Activated CD4-positive, alpha-beta T cell treated with anti-CD3 and anti-CD28 coated beads, Interleukin-2, amount 50 U/mL, for 1 hour (primary cell): Measurements from ENCODE around the gene FOXO4.
A peak's percentile ranks its signal among the peaks of the same experiment; 100 is the strongest.
"Not testable (repeated sequence)": the region's sequence is repeated elsewhere in the genome, so short reads cannot be mapped to it uniquely, and the experiment has no call there.

Experiments used
- DNase-seq: peaks from one replicate; pipeline ENCODE4 v3.0.0-alpha.2; 2020

Gene FOXO4, protein sequence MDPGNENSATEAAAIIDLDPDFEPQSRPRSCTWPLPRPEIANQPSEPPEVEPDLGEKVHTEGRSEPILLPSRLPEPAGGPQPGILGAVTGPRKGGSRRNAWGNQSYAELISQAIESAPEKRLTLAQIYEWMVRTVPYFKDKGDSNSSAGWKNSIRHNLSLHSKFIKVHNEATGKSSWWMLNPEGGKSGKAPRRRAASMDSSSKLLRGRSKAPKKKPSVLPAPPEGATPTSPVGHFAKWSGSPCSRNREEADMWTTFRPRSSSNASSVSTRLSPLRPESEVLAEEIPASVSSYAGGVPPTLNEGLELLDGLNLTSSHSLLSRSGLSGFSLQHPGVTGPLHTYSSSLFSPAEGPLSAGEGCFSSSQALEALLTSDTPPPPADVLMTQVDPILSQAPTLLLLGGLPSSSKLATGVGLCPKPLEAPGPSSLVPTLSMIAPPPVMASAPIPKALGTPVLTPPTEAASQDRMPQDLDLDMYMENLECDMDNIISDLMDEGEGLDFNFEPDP

DNA sequence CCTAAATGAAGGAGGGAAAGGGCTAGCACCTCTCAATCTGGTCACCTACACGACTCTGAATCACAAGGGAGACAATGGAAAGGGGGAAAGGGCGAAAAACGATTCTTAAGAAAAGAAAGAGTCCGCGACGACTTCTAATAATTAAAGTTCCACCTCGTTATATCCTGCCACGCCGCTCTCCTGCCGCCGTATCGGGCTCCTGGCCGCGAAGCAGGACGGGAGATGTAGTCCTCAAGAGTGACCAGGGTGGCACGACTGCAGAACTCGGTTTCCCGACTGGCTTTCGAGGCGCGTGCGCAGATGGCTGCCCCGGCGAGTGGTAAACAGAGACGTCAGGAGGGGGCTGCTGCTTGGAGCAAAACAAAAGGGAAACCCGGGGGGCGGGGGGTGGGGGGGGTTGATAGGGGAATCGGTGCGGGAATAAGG lies at the start of gene FOXO4:
FOXO4 (plus strand) TSS at position 297 of the 426 bp plus-strand sequence. CDS start 678 bp downstream, outside the sequence.
- DNase-seq, result peak; percentile 86

DNA sequence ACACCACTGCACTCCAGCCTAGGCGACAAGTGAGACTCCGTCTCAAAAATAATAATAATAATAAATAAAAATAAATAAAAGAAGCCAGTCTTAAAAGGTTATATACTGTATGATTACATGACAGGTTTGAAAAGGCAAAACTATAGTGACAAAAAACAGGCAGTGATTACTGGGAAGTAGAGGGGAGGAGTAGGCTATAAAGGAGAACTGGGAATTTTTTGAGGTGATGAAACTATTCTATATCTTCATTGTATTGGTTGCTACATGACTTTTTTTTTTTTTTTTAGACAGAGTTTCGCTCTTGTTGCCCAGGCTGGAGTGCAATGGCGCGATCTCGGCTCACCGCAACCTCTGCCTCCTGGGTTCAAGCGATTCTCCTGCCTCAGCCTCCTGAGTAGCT lies 47.8 kb upstream of the FOXO4 start:
- not testable (repeated sequence) for DNase-seq

DNA sequence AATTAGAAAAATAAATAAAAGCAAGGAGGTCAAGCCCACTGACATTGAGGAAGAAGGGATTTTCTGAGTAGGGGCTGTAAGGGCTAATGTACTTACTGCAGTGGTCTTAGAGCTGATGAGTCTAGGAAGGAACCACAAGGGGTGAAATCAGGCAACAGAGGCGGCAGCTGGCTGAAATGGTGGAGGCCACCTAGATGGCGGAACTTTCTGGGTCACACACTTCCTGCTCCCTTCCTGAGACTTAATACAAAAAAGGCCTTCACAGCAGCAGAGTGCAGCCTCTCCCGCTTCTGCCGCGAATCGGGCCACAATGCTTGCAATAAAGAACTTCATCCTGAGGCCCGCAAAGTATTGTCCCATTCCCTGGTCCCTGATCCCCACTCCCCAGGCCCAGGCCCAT lies 42.9 kb upstream of the FOXO4 start:
- DNase-seq, result no peak

DNA sequence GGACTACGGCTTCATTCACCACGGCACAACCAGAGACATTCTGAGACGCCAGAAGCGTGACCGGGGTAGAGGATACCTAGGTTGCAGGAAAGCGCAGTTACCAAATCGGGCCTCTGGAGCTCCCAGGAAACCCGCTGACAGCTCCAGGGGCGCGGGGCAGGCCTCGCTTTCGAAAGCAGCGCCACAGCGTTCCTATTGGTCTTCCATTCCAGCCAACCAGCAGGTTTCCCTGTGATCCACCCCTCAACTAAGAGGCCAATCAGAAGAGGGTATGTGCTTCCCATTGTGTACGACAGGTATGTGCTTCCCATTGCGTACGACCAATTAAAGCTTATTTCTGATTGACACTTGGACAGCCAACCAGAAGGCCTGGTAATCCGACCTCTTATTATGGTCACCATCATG lies 42.4 kb upstream of the FOXO4 start:
- DNase-seq, result no peak

DNA sequence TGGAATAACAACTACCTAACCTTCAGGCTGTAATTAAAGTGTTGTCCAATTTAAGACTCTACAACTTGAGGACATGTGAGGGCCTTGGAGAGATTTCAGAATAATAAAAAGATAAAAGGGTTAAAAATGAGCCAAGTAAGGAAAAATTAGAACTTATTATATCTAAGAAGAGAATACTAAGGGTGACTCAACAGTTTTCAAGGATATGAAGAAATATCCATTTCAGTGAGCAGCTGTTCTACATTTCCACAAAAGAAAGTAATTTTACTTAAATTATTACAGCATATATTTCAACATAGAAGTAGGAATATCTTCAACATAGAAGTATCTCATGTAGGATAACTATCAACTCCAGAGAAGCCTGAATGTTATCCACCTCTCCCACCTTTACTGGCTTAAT lies 38.8 kb upstream of the FOXO4 start:
- DNase-seq, result no peak

DNA sequence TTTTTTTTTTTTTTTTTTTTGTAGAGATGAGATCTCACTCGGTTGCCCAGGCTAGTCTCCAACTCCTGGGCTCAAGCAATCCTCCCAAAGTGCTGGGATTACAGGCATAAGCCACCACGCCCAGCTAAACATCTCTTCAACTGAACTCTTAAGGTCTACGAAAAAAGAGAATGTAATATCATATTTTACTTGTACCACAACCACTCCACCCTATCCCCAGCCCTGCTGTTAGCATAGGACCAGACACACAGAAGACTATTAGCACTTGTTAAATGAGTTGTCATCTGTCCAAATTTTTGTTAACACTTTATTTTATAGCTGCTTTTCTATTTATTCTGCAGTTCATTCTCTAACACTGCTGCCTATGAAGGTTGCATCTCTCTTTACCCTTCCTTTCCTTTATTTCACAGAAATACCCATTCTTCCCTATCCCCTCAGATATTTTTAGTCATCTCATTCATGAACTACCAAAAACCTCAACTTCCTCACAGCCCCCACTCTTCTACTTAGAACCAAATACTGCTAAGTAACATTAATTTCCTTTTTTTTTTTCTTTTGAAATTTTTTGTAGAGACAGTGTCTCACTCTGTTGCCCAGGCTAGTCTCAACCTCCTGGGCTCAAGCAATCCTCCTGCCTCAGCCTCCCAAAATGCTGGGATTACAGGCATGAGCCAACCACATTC lies 37.7 kb upstream of the FOXO4 start:
- no peak for DNase-seq

DNA sequence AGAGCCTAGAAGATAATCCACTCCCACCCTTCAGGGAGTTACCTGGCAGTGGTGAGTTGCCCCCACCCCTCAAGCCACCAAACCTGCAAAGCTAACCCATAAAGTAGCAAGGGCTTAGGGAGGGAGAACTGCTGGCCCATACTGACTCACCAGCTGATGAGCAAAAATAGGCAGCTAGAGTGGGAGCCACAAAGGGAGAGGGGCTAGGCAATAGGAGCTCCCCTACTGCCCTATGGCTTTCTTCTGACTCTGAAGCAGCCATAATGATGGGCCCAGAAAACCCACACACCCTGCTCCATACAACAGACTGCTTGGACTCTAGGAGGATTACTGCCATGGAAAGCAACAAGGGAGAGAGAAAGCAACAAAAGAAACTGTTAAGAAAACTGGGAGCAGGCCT lies 35.5 kb upstream of the FOXO4 start:
- no peak for DNase-seq

DNA sequence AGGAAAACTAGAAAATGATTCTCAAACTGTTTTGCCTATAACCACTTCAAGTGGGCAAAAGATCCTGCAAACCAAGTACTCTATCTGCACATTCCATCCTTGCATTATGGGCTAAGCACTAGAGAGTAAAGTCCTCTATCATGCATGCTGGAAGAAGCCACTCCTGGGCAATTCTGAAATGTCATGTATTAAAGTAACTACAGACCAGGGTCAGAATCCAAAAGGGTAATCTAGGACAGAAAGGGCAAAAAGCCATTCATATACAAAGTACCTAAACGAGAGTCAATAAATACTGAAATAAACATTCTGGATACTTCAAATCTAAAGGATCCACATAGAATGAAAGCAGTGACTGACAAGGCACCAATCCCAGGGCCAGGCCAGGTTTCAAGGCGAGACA lies 28.6 kb upstream of the FOXO4 start:
- DNase-seq, result no peak

DNA sequence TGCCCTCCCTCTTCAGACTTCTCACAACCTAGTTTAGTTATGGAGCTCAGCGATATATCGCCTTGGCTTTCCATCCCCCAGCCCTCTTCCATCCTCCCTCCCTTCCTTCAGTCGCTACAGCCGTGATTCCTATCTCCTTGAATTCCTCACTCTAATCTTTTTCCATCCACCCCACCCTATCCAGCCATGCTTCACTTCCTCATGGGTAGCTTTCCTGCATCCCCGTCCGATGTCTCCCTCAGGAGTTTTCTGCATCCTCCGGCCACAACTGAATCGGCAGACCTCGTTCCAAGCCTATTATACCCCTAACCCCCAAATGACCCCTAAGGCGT lies 28.0 kb upstream of the FOXO4 start:
- peak; percentile 0 for DNase-seq

DNA sequence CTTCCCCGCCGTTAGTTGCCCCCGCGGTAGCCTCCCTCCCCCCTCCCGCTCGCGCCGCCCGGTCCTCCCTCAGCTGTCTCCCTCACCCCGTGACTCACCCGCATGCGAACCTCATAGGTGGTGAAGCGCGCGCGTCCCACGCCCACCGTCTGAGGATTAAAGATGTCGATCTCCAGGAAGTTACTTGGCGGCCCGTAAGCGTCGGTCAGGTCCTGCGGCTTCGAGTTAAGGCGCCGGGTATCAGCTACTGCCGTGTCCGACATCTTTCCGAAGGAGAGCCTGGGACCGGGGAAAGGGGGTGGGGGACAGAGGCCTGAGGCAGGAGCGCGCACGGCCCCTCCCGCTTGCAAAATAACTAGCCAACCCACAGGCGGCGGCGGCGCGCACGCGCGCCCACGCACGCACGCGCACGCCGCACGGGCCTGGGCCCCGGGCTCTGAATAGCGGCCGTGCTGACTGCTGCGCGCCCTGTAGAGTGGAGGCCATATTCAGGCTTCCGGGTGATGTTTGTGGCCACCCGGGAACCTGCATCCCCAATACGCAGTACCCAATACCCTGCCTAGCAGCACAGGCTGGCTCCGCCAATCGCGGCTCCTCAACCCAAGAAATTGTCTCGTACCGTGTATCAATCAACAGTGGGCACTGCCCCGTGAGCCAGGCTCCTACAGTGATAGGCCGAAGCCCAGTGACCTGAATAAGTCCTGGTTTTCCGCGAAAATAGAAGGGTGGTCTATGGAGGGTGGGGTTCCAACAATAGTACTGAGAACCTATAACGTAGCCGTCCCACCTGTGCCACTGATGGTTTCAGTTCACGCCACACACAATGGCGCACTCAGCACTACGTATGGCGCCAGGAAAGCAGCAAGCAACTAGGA lies 27.4 kb upstream of the FOXO4 start, which contains the start of gene SNX12:
SNX12 (minus strand) TSS at position 291 of the 875 bp plus-strand sequence; CDS start at position 263, 28 bp downstream.
- DNase-seq, result peak; percentile 81

DNA sequence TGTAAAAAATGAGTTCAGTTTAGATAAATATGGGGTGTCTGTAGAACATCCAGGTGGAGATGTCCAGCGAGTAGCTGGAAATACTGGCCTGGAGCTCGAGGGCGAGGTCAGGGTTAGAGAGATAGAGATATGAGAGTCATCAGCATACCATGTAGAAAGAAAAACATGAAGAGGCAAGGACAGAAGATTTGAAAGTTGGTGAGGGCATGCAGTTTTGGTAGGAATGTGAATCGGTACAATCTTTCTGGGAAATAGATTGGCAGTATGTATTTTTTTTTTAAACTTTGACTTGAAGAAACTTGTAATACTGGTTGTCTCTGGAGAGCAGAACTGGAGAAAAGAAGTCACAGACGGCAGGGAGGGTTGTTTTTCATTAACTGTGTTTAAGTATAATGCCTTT lies 25.1 kb upstream of the FOXO4 start:
- no peak for DNase-seq

DNA sequence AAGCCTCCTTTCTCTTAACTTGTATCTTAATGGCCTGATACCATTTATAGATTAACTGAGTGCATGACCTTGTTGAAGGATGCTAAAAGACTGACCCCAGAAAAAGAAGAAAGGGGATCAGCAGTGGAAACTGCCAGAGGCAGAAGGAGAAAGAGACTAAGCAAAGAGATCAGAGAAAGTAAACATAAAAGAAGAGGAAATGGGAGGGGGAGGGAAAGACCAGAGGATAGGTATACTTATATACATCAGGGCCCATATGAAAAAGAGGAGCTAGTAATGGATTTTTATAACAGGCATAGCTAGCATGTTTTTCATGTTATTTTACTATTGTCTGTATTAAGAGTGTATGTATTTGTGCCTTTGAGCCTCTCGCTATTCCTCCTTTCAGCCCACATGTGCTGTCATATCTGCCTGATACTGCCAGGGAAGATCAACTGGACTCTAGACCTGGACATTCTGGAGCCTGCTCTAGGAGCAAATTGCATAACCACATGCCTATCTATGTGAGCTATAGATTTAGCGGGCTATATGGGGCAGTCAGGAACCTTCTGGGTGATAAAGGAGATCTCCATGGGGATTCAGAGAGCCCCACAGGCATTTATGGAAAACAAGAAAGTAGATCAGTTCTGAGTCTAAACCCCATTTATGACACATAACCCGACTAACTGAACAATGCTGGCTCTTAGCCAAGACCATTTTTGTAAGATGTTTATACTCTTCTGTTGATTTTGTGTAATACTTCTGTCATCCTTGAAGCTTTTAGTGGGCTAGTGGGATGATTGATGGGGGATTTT lies 14.1 kb upstream of the FOXO4 start:
- no peak for DNase-seq

DNA sequence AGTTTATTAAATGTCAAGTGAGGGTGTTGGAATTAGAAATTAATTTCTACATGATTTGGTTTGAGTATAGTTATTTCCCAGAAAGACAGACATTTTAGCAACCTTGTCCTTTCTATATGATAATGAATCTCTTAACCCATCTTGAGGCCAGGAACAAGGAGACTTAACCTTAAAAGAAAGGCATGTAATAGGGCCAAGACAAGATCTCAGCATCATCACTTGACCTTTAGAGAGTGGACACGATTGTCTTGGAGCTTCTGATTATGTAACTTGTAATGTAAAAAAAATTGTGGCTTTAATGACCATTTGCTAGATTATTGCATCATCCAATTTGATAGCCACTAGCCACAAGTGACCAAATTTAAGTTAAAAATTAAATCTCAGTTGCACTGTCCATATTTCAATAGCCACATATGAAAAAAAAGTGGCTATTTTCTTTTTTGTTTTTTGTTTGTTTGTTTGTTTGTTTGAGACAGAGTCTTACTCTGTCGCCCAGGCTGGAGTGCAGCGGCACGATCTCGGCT lies 13.5 kb upstream of the FOXO4 start:
- no peak for DNase-seq

DNA sequence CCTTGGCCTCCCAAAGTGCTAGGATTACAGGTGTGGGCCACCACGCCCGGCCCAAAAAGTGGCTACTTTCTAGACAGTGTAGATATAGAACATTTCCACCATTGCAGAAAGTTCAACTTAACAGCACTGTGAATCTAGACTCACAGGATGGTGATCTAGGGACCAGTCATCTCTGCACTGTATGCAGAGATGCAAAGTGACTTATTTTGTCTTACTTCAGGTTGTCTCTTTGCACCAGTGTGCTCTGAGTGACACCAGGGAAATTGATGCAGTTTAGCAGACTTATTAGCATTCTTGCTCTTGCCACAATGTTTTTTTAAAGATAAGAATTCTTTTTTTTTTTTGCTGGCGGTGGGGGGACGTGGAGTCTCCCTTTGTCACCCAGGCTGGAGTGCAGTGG lies 12.8 kb upstream of the FOXO4 start:
- no peak for DNase-seq

DNA sequence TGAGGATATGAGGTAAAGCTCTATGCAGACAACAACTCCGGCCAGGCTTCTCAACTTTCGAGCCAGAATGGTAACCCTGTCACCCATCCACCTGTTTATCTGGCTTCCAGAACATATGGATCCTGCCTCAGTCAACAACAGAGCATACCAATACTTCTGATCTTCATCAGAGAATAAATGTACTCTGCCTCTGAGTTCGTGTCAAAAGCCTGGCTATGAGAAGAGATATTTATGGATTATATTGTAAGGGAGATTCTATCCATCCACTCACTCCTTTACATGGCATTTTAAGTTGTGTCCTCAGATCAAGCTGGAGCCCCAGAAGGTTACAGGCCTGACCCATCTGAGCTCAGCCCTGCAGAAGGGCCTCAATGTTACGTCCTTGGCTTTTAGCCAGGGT lies 9.8 kb upstream of the FOXO4 start:
- DNase-seq, result no peak

DNA sequence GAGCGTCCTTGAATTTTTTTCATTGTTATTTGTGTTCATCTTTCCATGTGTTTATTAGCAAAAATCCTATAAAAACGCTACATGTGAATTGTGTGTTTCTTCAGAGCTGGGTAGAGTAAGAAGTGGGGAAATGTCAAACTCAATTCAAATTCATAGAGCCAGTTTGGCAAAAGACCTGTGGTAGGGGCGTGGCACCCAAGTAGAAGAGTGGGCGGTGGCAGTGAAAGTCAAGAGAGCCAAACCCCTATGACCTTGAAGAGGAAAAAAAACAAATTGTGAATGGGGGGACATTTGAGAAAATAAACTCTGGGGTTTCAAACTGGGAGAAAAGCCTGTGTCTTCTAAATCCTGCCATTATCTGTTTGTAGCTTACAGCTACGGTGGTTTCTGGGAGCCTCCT lies 4.4 kb upstream of the FOXO4 start:
- no peak for DNase-seq

DNA sequence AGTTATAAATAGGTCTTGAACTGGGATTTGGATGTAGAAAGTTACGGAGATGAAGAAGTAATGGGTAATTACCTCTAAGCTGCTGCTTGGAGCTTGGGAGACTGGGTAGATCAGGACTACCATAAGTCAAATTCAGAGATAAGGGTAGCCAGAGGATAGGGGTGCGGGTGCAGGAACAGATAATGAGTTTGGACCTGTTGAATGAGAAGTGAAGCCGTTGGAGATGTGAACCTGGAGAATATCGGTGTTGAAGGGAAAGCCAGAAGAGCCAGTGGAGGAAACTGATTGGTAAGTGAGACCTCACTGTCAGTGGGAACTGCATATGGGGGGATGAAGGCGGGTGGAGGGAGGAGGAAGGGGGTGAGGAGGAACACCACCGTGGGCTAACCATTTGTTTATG lies 618 bp upstream of the FOXO4 start:
- no peak for DNase-seq

DNA sequence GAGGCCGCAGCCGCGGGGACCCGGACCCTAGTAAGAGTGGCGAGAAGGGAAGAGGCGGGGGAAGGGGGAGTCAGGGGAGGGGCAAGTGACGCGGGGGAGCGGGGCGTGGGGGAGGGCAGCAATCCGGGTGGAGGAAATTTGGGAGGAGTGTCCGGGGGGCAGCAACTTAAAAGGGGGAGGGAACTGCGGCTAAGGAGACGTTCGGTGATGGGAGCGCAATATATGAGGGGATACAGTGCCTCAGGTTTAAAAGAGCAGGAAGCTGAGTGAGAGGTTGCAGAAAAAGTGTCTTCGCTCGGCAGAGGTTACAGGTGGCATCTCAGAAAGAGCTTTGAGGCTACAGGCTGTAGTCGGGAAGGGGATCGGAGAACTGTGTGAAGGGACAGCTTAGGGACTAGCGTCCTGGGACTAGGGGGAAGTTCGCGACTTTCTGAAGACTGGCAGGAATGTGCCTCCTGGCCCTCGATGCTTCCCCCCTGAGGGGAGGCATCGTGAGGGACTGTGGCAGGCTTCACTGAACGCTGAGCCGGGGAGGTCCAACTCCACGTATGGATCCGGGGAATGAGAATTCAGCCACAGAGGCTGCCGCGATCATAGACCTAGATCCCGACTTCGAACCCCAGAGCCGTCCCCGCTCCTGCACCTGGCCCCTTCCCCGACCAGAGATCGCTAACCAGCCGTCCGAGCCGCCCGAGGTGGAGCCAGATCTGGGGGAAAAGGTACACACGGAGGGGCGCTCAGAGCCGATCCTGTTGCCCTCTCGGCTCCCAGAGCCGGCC lies 519 bp downstream of the FOXO4 start:
- no peak for DNase-seq

DNA sequence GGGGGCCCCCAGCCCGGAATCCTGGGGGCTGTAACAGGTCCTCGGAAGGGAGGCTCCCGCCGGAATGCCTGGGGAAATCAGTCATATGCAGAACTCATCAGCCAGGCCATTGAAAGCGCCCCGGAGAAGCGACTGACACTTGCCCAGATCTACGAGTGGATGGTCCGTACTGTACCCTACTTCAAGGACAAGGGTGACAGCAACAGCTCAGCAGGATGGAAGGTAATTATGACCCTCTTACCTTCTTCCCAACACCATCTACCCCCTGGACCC lies 1.0 kb downstream of the FOXO4 start:
- no peak for DNase-seq

DNA sequence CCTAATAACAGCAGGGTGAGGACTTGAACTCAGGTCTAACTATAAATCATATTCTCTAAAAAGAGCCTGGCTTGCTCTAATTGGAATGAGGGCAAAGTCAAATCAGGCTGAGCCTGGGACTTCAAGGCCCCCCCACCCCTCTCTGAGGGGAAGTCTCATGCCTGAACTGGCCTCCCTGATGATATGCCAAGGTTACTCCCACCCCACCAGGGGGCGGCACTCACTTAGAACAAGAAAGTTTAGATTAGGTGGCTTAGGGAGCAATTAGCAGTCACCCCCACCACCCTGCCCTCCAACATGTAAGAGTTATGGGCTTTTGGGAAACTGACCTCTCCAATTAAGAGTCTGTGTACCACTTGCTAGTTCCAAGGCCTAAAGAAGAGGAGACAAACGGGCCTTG lies 2.7 kb downstream of the FOXO4 start:
- DNase-seq, result peak; percentile 76

DNA sequence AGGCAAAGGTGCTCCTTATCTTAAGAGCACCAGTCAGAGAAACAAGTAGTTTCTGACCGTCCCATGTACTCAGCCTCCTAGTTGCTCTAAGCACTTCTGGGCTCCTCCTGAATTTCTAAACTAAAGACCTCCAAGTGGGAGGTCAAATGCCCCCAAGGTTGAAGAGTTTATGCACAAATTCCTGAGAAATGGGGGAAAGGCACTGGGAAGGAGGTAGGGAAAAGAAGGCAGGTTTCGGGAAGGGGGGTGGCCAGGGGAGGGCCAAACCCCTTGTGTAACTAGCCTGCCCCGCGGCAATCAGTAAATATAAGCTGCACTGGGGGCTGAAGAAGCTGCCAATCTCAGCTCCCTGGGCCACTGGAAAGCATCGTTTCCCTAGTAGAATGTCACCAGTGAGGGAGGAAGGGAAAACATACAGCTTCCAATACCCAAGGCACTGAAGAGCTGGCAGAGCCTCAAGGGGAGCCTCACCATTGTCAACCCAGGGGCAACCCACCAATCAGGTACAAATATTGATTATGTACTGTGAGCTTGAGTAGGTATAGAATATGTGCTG lies 3.4 kb downstream of the FOXO4 start:
- no peak for DNase-seq
